Gastrocnemius medialis (tissue), 4 donors: ENCODE results near the gene ARSG. TPM values are rescaled to one million over a fixed set of nuclear protein-coding genes. Genes with fewer than 3 reads are reported as not detected.
A peak's percentile ranks its signal among the peaks of the same experiment; 100 is the strongest.

Experiments
- ATAC-seq, 2 donors: fragments of 150-250 bp; one replicate each; pipeline ENCODE4 v1.9.1; 2016
- DNase-seq, 2 donors: peaks; one replicate each; pipeline ENCODE4 v3.0.0-alpha.2; 2019
- H3K27ac ChIP-seq, 4 donors: fragments of 200-600 bp; sonication (generic); 1 replicate in 1 of 4; 2 replicates in 3 of 4; pipeline ENCODE4 v1.5.1; 2016 to 2018; ENCODE audit warnings: mild to moderate bottlenecking in 2 of 4, moderate library complexity in 1 of 4
- H3K27me3 ChIP-seq, 3 donors: fragments of 200-600 bp; sonication (generic) in 2 of 3; 1 replicate in 1 of 3; 2 replicates in 2 of 3; pipeline versions ENCODE4 v1.5.1 to v1.6.0; 2016 to 2019; ENCODE audit warnings: mild to moderate bottlenecking in 1 of 3, moderate library complexity in 1 of 3
- H3K36me3 ChIP-seq, 2 donors: fragments of 200-600 bp; sonication (generic) in 1 of 2; one replicate each; pipeline ENCODE4 v1.5.1; 2017 to 2018
- H3K4me1 ChIP-seq, 2 donors: fragments of 200-600 bp; sonication (generic) in 1 of 2; one replicate each; pipeline ENCODE4 v1.5.1; 2016 to 2017; ENCODE audit warnings: mild to moderate bottlenecking in 2 of 2
- H3K4me3 ChIP-seq, 4 donors: fragments of 200-600 bp; sonication (generic) in 3 of 4; 1 replicate in 1 of 4; 2 replicates in 3 of 4; pipeline ENCODE4 v1.5.1; 2016 to 2019; ENCODE audit warnings: mild to moderate bottlenecking in 2 of 4
- H3K9me3 ChIP-seq, 3 donors: fragments of 200-600 bp; sonication (generic) in 2 of 3; 1 replicate in 1 of 3; 2 replicates in 2 of 3; pipeline ENCODE4 v1.5.1; 2016 to 2019
- POLR2A ChIP-seq, 2 donors: fragments of 450-650 bp; IDR thresholded peaks; one replicate each; pipeline ENCODE4 v1.6.1; 2017; ENCODE audit warnings: antibody characterized with exemption in 2 of 2, mild to moderate bottlenecking in 2 of 2, moderate library complexity in 2 of 2
- in situ Hi-C, 4 donors: fragments of 200-750 bp; cut with MboI; loops; one replicate each; pipeline versions ENCODE4 v1.15.0 to v1.8.0; 2017; ENCODE audit warnings: low sequenced_read_pairs in 4 of 4
- intact Hi-C: fragments of 100-400 bp; cut with DNase I; formaldehyde crosslinking; loops from one replicate; pipeline ENCODE4 v1.15.1; 2023; ENCODE audit warnings: low total_unique reads
- total RNA-seq, 4 donors: library from RNA; depleted of rRNA; stranded (reverse); fragments of >200 nt; gene quantifications; one replicate each; pipeline versions ENCODE4 v1.1.0 to v1.2.3, GENCODE V29; 2016
- TF ChIP-seq, protein P1 (sequence below), 5 experiments: fragments of 450-650 bp in 3 of 5; fragments of 200-600 bp in 2 of 5; sonication (generic) in 2 of 5; IDR thresholded peaks in 4 of 5; conservative IDR thresholded peaks in 1 of 5; 1 replicate in 4 of 5; 2 replicates in 1 of 5; pipeline ENCODE4 v1.5.1; 2016 to 2019; ENCODE audit warnings: antibody characterized with exemption in 5 of 5, mild to moderate bottlenecking in 3 of 5, moderate library complexity in 3 of 5

ARSG gene
- total RNA-seq, 4 donors from 2014 or later: 3.3 to 6.1 (median 5.4) TPM

DNA sequence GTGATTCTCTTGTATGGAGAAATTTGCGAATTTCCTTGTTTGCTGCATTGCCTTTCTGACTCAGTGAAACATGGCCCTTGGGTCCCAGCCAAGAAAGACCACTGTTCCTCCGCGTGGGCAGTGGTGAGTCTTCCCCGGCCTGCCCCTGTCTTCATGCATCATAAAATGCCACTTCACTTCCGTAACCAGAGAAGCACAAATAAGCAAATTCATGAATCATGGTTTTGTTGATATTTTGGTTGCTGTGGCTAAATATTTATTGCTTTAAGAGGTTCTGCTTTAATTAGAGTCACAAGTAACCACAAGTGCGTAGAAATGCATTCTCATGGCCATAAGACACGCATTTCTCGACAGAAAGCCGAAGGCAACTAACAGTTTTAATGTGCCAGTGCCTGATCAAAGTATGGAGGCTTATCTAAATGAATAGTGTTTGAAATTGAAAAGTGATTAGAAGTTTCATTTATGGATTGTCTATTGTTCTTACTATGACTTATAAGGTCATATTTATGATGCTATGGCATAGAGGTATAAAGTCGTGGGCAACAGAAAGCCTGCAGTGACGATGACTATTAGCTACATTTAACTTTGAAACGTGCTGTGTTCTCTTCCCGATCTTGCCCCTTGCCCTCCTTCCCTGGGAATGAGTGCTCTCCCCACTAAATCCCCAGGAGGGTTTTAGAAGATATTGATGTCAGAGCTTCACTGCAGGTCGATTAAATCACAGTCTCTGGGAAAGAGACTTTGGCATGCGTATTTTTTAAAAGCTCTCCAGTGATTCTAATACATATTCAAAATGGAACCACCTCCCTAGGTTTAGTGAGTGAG is 90.0 kb downstream of the ARSG start:
- intact Hi-C loops: loop anchor here (10.0 kb wide), 1 partner anchor 1336 kb away; the partner anchor contains the start of gene CACNG1
- Histone ChIP-seq H3K9me3 (no peaks in the 10 kb centered on the region), H3K4me3 (no peak overlapping the region), H3K27ac (peak overlapping the region; percentile 93 to 98 (median 96)), H3K36me3 (no peaks in the 10 kb centered on the region), H3K4me1 (peaks cover 50 to 63% of the 10 kb centered on the region in 2 donors), H3K27me3 (no peaks in the 10 kb centered on the region)
- no peak for DNase-seq
- in situ Hi-C loops: loop anchor here in 1 of 4 donors (10.0 kb wide), 1 partner anchor 116 kb away; no protein-coding TSS in a partner anchor
- no peak for ATAC-seq
- TF ChIP-seq, protein P1, sequence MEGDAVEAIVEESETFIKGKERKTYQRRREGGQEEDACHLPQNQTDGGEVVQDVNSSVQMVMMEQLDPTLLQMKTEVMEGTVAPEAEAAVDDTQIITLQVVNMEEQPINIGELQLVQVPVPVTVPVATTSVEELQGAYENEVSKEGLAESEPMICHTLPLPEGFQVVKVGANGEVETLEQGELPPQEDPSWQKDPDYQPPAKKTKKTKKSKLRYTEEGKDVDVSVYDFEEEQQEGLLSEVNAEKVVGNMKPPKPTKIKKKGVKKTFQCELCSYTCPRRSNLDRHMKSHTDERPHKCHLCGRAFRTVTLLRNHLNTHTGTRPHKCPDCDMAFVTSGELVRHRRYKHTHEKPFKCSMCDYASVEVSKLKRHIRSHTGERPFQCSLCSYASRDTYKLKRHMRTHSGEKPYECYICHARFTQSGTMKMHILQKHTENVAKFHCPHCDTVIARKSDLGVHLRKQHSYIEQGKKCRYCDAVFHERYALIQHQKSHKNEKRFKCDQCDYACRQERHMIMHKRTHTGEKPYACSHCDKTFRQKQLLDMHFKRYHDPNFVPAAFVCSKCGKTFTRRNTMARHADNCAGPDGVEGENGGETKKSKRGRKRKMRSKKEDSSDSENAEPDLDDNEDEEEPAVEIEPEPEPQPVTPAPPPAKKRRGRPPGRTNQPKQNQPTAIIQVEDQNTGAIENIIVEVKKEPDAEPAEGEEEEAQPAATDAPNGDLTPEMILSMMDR (IDR thresholded peaks at IDR 0.05 in 4 of 5, conservative IDR thresholded peaks at IDR 0.05 in 1 of 5): no peak
- no peak for TF ChIP-seq POLR2A (IDR thresholded peaks at IDR 0.05)

DNA sequence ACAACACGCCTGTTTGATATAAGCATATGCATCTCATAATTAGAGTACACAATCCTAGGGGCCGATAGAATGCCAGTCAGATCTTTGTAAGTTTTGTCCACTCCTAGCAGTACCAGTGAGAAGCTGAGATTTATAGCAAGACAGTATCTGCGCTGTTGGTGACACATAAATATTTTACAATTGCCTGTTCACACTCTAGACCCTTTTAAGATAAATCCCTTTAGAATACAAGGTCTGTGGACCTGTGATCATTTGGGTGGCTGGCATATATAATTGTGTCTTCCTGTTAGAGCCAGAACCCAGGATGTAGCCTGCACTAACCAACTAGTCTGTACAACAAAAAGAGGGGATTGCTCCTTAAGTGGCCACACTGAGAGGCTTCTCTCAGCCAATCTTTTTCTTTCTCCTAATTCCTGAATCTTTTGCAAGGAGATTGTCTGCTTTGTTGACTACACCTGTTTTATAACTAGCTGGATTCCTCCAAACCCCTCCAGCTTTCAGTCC is 91.3 kb downstream of the ARSG start:
- Histone ChIP-seq H3K27ac (peak overlapping the region; percentile 6 to 98 (median 68)), H3K4me3 (no peak overlapping the region), H3K9me3 (no peaks in the 10 kb centered on the region), H3K4me1 (peaks cover 40 to 67% of the 10 kb centered on the region in 2 donors), H3K36me3 (no peaks in the 10 kb centered on the region), H3K27me3 (no peaks in the 10 kb centered on the region)
- DNase-seq (no peak), ATAC-seq (no peak)
- in situ Hi-C loops (loop anchor here in 1 of 4 donors (10.0 kb wide), 1 partner anchor 118 kb away; no protein-coding TSS in a partner anchor), intact Hi-C loops (loop anchor here (10.0 kb wide), 1 partner anchor 1338 kb away; the partner anchor contains the start of gene CACNG1)
- TF ChIP-seq POLR2A (IDR thresholded peaks at IDR 0.05): no peak
- TF ChIP-seq, protein P1 (IDR thresholded peaks at IDR 0.05 in 4 of 5, conservative IDR thresholded peaks at IDR 0.05 in 1 of 5): no peak

DNA sequence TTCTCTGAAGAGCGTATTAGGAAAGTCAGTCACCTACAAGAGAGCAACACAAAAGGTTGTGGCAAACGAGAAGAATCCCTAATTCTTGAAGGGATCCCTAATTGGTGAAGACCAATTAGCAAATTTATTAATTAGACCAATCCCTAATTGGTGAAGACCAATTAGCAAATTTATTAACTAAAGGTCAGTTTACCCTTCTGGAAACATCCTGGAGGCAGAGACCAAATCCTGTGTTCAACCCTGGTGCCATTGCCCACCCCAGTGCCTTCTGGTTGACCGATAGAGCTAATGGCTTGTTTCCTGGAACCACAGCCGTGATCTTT is 91.8 kb downstream of the ARSG start:
- no peaks in the 10 kb centered on the region for H3K27me3 ChIP-seq
- DNase-seq (no peak), ATAC-seq (no peak)
- intact Hi-C loops: loop anchor here (10.0 kb wide), 1 partner anchor 1338 kb away; the partner anchor contains the start of gene CACNG1
- peak overlapping the region; percentile 6 to 98 (median 68) for H3K27ac ChIP-seq
- no peak for TF ChIP-seq POLR2A (IDR thresholded peaks at IDR 0.05)
- TF ChIP-seq, protein P1 (IDR thresholded peaks at IDR 0.05 in 4 of 5, conservative IDR thresholded peaks at IDR 0.05 in 1 of 5): no peak
- no peak overlapping the region for H3K4me3 ChIP-seq
- no peaks in the 10 kb centered on the region for H3K9me3 ChIP-seq
- peaks cover 36 to 66% of the 10 kb centered on the region in 2 donors for H3K4me1 ChIP-seq
- in situ Hi-C loops: loop anchor here in 1 of 4 donors (10.0 kb wide), 1 partner anchor 118 kb away; no protein-coding TSS in a partner anchor
- H3K36me3 ChIP-seq: no peaks in the 10 kb centered on the region

DNA sequence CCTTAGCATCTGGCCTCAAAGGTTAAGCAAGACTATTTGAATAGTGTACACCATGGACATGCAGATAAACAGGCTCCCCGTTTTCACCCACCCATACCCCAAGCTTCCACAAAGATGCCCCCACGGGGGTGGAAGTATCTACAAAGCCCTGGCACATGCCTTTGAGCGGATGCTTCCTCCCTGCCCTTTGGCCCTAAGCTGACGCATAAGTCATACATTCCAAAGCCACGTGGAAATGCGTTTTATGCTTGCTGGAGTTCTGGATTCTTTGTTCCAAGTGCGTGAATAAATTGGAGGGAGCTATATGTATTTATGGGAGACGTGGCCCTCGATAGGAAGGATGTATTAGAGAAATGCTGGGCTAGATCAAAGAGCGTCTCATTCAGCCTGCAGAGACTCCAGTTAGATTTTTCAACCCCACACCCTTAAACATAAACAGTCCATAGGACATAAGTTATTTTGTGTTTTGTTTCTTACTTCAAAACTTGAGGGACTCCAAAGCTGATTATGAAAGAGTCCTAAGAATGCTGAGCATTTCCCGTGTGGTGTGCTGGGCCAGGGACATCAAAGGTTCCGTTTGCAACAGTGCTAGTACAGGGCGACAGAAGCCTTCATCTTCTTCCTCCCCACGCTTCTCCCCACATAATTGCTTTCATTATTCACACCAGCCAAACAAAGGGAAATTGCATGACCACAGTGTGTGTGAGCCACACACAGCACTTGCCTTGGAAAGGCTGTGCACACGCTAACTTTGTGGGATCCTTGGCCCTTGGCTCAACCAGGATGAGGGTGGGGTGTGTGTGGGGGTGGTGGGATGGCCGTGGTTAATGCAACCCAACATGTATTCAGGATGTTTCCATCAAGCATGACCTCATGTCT is 92.4 kb downstream of the ARSG start:
- Histone ChIP-seq H3K9me3 (no peaks in the 10 kb centered on the region), H3K27me3 (no peaks in the 10 kb centered on the region), H3K27ac (peak overlapping the region; percentile 6 to 98 (median 68)), H3K4me3 (no peak overlapping the region), H3K36me3 (no peaks in the 10 kb centered on the region), H3K4me1 (peaks cover 33 to 62% of the 10 kb centered on the region in 2 donors)
- peak in 1 of 2 donors; percentile 11 for TF ChIP-seq POLR2A (IDR thresholded peaks at IDR 0.05)
- TF ChIP-seq, protein P1 (IDR thresholded peaks at IDR 0.05 in 4 of 5, conservative IDR thresholded peaks at IDR 0.05 in 1 of 5): no peak
- intact Hi-C loops: loop anchor here (10.0 kb wide), 1 partner anchor 1339 kb away; the partner anchor contains the start of gene CACNG1
- ATAC-seq: no peak
- in situ Hi-C loops: loop anchor here in 1 of 4 donors (10.0 kb wide), 1 partner anchor 119 kb away; no protein-coding TSS in a partner anchor
- DNase-seq: no peak
